ENCODE results near the gene DLG1. TPM values are rescaled to one million over a fixed set of nuclear protein-coding genes. Genes with fewer than 3 reads are reported as not detected.
A peak's percentile ranks its signal among the peaks of the same experiment; 100 is the strongest.

Gene DLG1
- polyA plus RNA-seq, 4 donors = 25.5 to 68.9 (median 39.7) TPM

DNA sequence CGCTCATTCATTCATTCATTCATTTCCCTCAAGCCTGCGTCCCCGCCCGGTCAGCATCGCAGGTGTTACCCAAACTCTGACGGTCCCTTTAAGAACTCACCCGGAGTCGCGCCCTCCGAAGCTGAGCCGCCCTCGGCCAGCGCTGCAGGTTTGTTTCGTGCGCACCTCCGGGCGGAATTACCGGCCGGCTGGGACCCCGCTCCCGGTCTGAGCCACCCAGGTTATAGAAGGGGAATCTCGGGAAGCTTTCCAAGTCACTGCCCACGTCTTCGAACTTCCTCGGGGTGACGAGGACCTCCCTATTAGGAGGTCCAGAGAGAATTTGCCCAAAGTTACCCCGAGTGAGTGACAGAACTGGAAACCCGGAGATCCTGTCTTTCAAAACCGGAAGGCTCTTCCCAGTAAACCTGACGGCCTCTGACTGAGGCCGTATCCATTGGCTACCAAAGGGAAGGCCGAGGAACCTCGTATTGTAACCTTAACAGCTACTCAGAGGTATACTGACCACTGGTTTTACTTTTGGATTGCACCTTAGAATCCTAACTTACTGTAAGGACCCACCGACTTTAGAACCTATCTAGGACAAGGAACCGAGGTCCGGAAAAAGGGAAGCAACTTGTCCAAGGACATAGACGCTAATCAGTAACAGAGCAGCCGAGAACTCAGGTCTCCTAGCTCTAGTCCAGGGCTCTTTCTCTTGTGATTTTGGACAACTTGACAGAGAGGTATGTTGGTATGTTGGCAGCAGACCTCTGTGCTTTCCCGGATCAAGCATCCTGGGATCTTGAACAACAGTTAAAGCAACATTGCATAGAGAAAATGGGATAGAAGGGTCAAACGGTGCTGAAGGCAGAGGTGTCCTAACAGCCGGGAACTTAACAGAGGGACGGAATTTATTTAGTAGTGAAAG is 788 bp upstream of the DLG1 start:
- FAIRE-seq = no peak
- H3K9me3 ChIP-seq (ENCODE audit: control insufficient read depth in 2 of 2, insufficient read depth in 1 of 2, low read depth in 1 of 2, low read length in 1 of 2) = no peaks in the 10 kb centered on the region
- peak overlapping the region in 2 of 3 donors; percentile 78 to 93 for H3K4me3 ChIP-seq (ENCODE audit: low read depth in 1 of 3, low read length in 3 of 3)
- H3K36me3 ChIP-seq (ENCODE audit: control insufficient read depth in 3 of 3, insufficient read depth in 2 of 3, low read depth in 1 of 3, low read length in 3 of 3) = peaks cover 0 to 1% (median 0%) of the 10 kb centered on the region in 3 donors
- peaks cover 0 to 13% (median 0%) of the 10 kb centered on the region in 3 donors for H3K4me1 ChIP-seq (ENCODE audit: control insufficient read depth in 3 of 3, insufficient read depth in 2 of 3, low read depth in 1 of 3, low read length in 2 of 3)
- H3K27me3 ChIP-seq (ENCODE audit: control insufficient read depth in 3 of 3, insufficient read depth in 3 of 3, low read length in 3 of 3) = no peaks in the 10 kb centered on the region
- H3K27ac ChIP-seq (ENCODE audit: low read depth in 1 of 3, low read length in 2 of 3) = peak overlapping the region; percentile 77 to 92 (median 89)
- peak; percentile 81 to 85 for DNase-seq
- 3 to 9% (median 6%) methylated on average over 42 of the region's 42 CpGs for WGBS, 3 donors

GRCh38 chr3:197297476-197298340 is 704 bp downstream of the DLG1 start:
- Histone ChIP-seq H3K4me3 (ENCODE audit: low read depth in 1 of 3, low read length in 3 of 3) (peak overlapping the region; percentile 78 to 93 (median 78)), H3K9me3 (ENCODE audit: control insufficient read depth in 2 of 2, insufficient read depth in 1 of 2, low read depth in 1 of 2, low read length in 1 of 2) (no peaks in the 10 kb centered on the region), H3K27me3 (ENCODE audit: control insufficient read depth in 3 of 3, insufficient read depth in 3 of 3, low read length in 3 of 3) (no peaks in the 10 kb centered on the region), H3K27ac (ENCODE audit: low read depth in 1 of 3, low read length in 2 of 3) (peak overlapping the region; percentile 84 to 97 (median 92)), H3K4me1 (ENCODE audit: control insufficient read depth in 3 of 3, insufficient read depth in 2 of 3, low read depth in 1 of 3, low read length in 2 of 3) (peaks cover 0 to 13% (median 4%) of the 10 kb centered on the region in 3 donors), H3K36me3 (ENCODE audit: control insufficient read depth in 3 of 3, insufficient read depth in 2 of 3, low read depth in 1 of 3, low read length in 3 of 3) (peaks cover 0 to 3% (median 2%) of the 10 kb centered on the region in 3 donors)
- 1% methylated on average over 57 to 99 of the region's 100 CpGs for WGBS, 3 donors
- DNase-seq (peak; percentile 91 to 96), FAIRE-seq (no peak)

GRCh38 chr3:197297002-197297401 is 1.4 kb downstream of the DLG1 start:
- FAIRE-seq = no peak
- DNase-seq = peak in 1 of 2 donors; percentile 37
- 0 to 1% (median 1%) methylated on average over 15 of the region's 15 CpGs for WGBS, 3 donors

GRCh38 chr3:197296545-197296944 is 1.9 kb downstream of the DLG1 start:
- DNase-seq (no peak), FAIRE-seq (no peak)
- H3K36me3 ChIP-seq (ENCODE audit: control insufficient read depth in 3 of 3, insufficient read depth in 2 of 3, low read depth in 1 of 3, low read length in 3 of 3) = peaks cover 0 to 8% (median 3%) of the 10 kb centered on the region in 3 donors
- no peaks in the 10 kb centered on the region for H3K27me3 ChIP-seq (ENCODE audit: control insufficient read depth in 3 of 3, insufficient read depth in 3 of 3, low read length in 3 of 3)
- peak overlapping the region in 2 of 3 donors; percentile 78 to 93 for H3K4me3 ChIP-seq (ENCODE audit: low read depth in 1 of 3, low read length in 3 of 3)
- no peaks in the 10 kb centered on the region for H3K9me3 ChIP-seq (ENCODE audit: control insufficient read depth in 2 of 2, insufficient read depth in 1 of 2, low read depth in 1 of 2, low read length in 1 of 2)
- H3K4me1 ChIP-seq (ENCODE audit: control insufficient read depth in 3 of 3, insufficient read depth in 2 of 3, low read depth in 1 of 3, low read length in 2 of 3) = peaks cover 0 to 13% (median 5%) of the 10 kb centered on the region in 3 donors
- peak overlapping the region in 1 of 3 donors; percentile 92 for H3K27ac ChIP-seq (ENCODE audit: low read depth in 1 of 3, low read length in 2 of 3)
- 37 to 58% (median 43%) methylated on average over 2 of the region's 2 CpGs for WGBS, 3 donors

More at GRCh38 chr3:197297002-197297401, 1.4 kb downstream of the DLG1 start:
- Histone ChIP-seq H3K4me1 (ENCODE audit: control insufficient read depth in 3 of 3, insufficient read depth in 2 of 3, low read depth in 1 of 3, low read length in 2 of 3) (peaks cover 0 to 13% (median 5%) of the 10 kb centered on the region in 3 donors), H3K4me3 (ENCODE audit: low read depth in 1 of 3, low read length in 3 of 3) (peak overlapping the region; percentile 78 to 93 (median 78)), H3K9me3 (ENCODE audit: control insufficient read depth in 2 of 2, insufficient read depth in 1 of 2, low read depth in 1 of 2, low read length in 1 of 2) (no peaks in the 10 kb centered on the region), H3K27ac (ENCODE audit: low read depth in 1 of 3, low read length in 2 of 3) (peak overlapping the region; percentile 84 to 97 (median 92)), H3K27me3 (ENCODE audit: control insufficient read depth in 3 of 3, insufficient read depth in 3 of 3, low read length in 3 of 3) (no peaks in the 10 kb centered on the region), H3K36me3 (ENCODE audit: control insufficient read depth in 3 of 3, insufficient read depth in 2 of 3, low read depth in 1 of 3, low read length in 3 of 3) (peaks cover 0 to 6% (median 3%) of the 10 kb centered on the region in 3 donors)

GRCh38 chr3:197295871-197296270 is 2.5 kb downstream of the DLG1 start:
- FAIRE-seq = no peak
- 64 to 72% (median 69%) methylated on average over 2 of the region's 2 CpGs for WGBS, 3 donors

GRCh38 chr3:197293605-197294237 is 4.7 kb downstream of the DLG1 start:
- WGBS, 3 donors = 43 to 67% (median 58%) methylated on average over 4 of the region's 4 CpGs
- Histone ChIP-seq H3K9me3 (ENCODE audit: control insufficient read depth in 2 of 2, insufficient read depth in 1 of 2, low read depth in 1 of 2, low read length in 1 of 2) (no peaks in the 10 kb centered on the region), H3K27ac (ENCODE audit: low read depth in 1 of 3, low read length in 2 of 3) (no peak overlapping the region), H3K4me3 (ENCODE audit: low read depth in 1 of 3, low read length in 3 of 3) (no peak overlapping the region), H3K4me1 (ENCODE audit: control insufficient read depth in 3 of 3, insufficient read depth in 2 of 3, low read depth in 1 of 3, low read length in 2 of 3) (peaks cover 0 to 5% (median 2%) of the 10 kb centered on the region in 3 donors), H3K27me3 (ENCODE audit: control insufficient read depth in 3 of 3, insufficient read depth in 3 of 3, low read length in 3 of 3) (no peaks in the 10 kb centered on the region), H3K36me3 (ENCODE audit: control insufficient read depth in 3 of 3, insufficient read depth in 2 of 3, low read depth in 1 of 3, low read length in 3 of 3) (peaks cover 3 to 8% (median 6%) of the 10 kb centered on the region in 3 donors)
- FAIRE-seq = no peak
- peak in 1 of 2 donors; percentile 34 for DNase-seq

More at GRCh38 chr3:197295871-197296270, 2.5 kb downstream of the DLG1 start:
- peaks cover 0 to 8% (median 3%) of the 10 kb centered on the region in 3 donors for H3K36me3 ChIP-seq (ENCODE audit: control insufficient read depth in 3 of 3, insufficient read depth in 2 of 3, low read depth in 1 of 3, low read length in 3 of 3)
- H3K27me3 ChIP-seq (ENCODE audit: control insufficient read depth in 3 of 3, insufficient read depth in 3 of 3, low read length in 3 of 3) = no peaks in the 10 kb centered on the region
- no peaks in the 10 kb centered on the region for H3K9me3 ChIP-seq (ENCODE audit: control insufficient read depth in 2 of 2, insufficient read depth in 1 of 2, low read depth in 1 of 2, low read length in 1 of 2)
- no peak overlapping the region for H3K4me3 ChIP-seq (ENCODE audit: low read depth in 1 of 3, low read length in 3 of 3)
- DNase-seq = no peak
- H3K4me1 ChIP-seq (ENCODE audit: control insufficient read depth in 3 of 3, insufficient read depth in 2 of 3, low read depth in 1 of 3, low read length in 2 of 3) = peaks cover 0 to 13% (median 5%) of the 10 kb centered on the region in 3 donors
- H3K27ac ChIP-seq (ENCODE audit: low read depth in 1 of 3, low read length in 2 of 3) = no peak overlapping the region

GRCh38 chr3:197292648-197293047 is 5.8 kb downstream of the DLG1 start:
- Histone ChIP-seq H3K36me3 (ENCODE audit: control insufficient read depth in 3 of 3, insufficient read depth in 2 of 3, low read depth in 1 of 3, low read length in 3 of 3) (peaks cover 3 to 13% (median 8%) of the 10 kb centered on the region in 3 donors), H3K4me3 (ENCODE audit: low read depth in 1 of 3, low read length in 3 of 3) (no peak overlapping the region), H3K27me3 (ENCODE audit: control insufficient read depth in 3 of 3, insufficient read depth in 3 of 3, low read length in 3 of 3) (no peaks in the 10 kb centered on the region), H3K4me1 (ENCODE audit: control insufficient read depth in 3 of 3, insufficient read depth in 2 of 3, low read depth in 1 of 3, low read length in 2 of 3) (peaks cover 0 to 5% (median 2%) of the 10 kb centered on the region in 3 donors), H3K9me3 (ENCODE audit: control insufficient read depth in 2 of 2, insufficient read depth in 1 of 2, low read depth in 1 of 2, low read length in 1 of 2) (no peaks in the 10 kb centered on the region), H3K27ac (ENCODE audit: low read depth in 1 of 3, low read length in 2 of 3) (no peak overlapping the region)
- FAIRE-seq (no peak), DNase-seq (no peak)
- 42 to 91% (median 83%) methylated on average over 1 of the region's 1 CpG for WGBS, 3 donors

Measured in small intestine (tissue), 7 donors.